Brain pericyte (primary cell): Measurements from ENCODE around the gene ST6GAL1.
A peak's percentile ranks its signal among the peaks of the same experiment; 100 is the strongest.

Experiments used
- DNase-seq: peaks from one replicate; pipeline ENCODE4 v3.0.0-alpha.2; 2012; ENCODE audit warnings: low read depth, low spot score

ST6GAL1 gene

GRCh38 chr3:187077085-187077484, 146.8 kb downstream of the ST6GAL1 start:
- no peak for DNase-seq

- no peak for DNase-seq
Measured at GRCh38 chr3:187077537-187077936, 147.2 kb downstream of the ST6GAL1 start.

GRCh38 chr3:187079090-187080022, 149.0 kb downstream of the ST6GAL1 start:
- no peak for DNase-seq

GRCh38 chr3:187080799-187081450, 150.6 kb downstream of the ST6GAL1 start:
- no peak for DNase-seq

- no peak for DNase-seq
Measured at GRCh38 chr3:187082758-187083375, 152.5 kb downstream of the ST6GAL1 start.

- no peak for DNase-seq
Measured at GRCh38 chr3:187084126-187084525, 153.8 kb downstream of the ST6GAL1 start.

- no peak for DNase-seq
Measured at GRCh38 chr3:187084580-187084979, 154.3 kb downstream of the ST6GAL1 start.

GRCh38 chr3:187085021-187085666, 154.8 kb downstream of the ST6GAL1 start:
- no peak for DNase-seq

GRCh38 chr3:187085933-187086332, 155.6 kb downstream of the ST6GAL1 start:
- no peak for DNase-seq

GRCh38 chr3:187086831-187087230, 156.5 kb downstream of the ST6GAL1 start:
- DNase-seq: no peak

- no peak for DNase-seq
Measured at GRCh38 chr3:187088701-187089100, 158.4 kb downstream of the ST6GAL1 start.

GRCh38 chr3:187093320-187093719, 163.0 kb downstream of the ST6GAL1 start:
- no peak for DNase-seq

- no peak for DNase-seq
Measured at GRCh38 chr3:187098923-187099512, 168.7 kb downstream of the ST6GAL1 start.

- DNase-seq: peak; percentile 27
Measured at GRCh38 chr3:187101184-187102072, 171.1 kb downstream of the ST6GAL1 start.

GRCh38 chr3:187102073-187102634, 171.8 kb downstream of the ST6GAL1 start:
- DNase-seq: no peak

- no peak for DNase-seq
Measured at GRCh38 chr3:187103251-187103650, 172.9 kb downstream of the ST6GAL1 start.

- DNase-seq: no peak
Measured at GRCh38 chr3:187104342-187104741, 174.0 kb downstream of the ST6GAL1 start.

- no peak for DNase-seq
Measured at GRCh38 chr3:187104933-187105332, 174.6 kb downstream of the ST6GAL1 start.

- no peak for DNase-seq
Measured at GRCh38 chr3:187105700-187106099, 175.4 kb downstream of the ST6GAL1 start.

GRCh38 chr3:187107989-187108388, 177.7 kb downstream of the ST6GAL1 start:
- DNase-seq: no peak
